Measurements from ENCODE around the gene PAX8. TPM values are rescaled to one million over a fixed set of nuclear protein-coding genes. Genes with fewer than 3 reads are reported as not detected.

Gene PAX8
- total and polyA plus RNA-seq, 10 of the 15 experiments (the other 5 are each of a cell fraction or from before 2014, with no cell fraction given), result 0.16 to 2.5 (median 0.97) TPM

DNA sequence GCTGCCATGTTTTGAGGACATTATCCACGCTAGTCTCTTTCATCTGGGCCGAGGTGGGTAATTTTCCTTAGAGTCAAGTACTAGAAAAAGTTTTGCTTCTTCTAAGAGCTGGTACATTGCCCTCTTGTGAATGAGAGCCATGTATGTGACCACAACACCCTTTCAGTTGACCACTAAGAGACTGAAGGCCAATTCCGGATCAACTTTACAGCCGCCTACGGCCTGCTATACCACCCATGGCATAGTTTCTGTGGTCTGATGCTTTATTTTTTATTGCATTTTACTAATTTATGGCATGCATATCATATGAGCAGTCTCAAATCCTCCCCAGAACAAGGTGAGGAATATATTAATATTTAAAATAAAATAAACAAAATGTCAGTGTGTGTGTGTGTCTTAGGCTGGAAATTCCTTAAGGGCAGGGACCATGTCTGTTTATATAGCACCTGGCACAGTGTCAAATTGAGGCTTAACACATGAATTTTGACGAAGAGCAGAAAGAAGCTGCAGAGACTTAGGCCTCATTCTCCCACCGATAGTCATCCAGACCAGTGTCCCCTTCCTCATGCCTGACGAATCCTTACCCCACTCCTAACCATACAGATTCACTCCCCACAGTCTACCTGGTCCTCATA, 69.6 kb downstream of the PAX8 start (continued):
- TF ChIP-seq, protein P1, sequence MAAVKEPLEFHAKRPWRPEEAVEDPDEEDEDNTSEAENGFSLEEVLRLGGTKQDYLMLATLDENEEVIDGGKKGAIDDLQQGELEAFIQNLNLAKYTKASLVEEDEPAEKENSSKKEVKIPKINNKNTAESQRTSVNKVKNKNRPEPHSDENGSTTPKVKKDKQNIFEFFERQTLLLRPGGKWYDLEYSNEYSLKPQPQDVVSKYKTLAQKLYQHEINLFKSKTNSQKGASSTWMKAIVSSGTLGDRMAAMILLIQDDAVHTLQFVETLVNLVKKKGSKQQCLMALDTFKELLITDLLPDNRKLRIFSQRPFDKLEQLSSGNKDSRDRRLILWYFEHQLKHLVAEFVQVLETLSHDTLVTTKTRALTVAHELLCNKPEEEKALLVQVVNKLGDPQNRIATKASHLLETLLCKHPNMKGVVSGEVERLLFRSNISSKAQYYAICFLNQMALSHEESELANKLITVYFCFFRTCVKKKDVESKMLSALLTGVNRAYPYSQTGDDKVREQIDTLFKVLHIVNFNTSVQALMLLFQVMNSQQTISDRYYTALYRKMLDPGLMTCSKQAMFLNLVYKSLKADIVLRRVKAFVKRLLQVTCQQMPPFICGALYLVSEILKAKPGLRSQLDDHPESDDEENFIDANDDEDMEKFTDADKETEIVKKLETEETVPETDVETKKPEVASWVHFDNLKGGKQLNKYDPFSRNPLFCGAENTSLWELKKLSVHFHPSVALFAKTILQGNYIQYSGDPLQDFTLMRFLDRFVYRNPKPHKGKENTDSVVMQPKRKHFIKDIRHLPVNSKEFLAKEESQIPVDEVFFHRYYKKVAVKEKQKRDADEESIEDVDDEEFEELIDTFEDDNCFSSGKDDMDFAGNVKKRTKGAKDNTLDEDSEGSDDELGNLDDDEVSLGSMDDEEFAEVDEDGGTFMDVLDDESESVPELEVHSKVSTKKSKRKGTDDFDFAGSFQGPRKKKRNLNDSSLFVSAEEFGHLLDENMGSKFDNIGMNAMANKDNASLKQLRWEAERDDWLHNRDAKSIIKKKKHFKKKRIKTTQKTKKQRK (IDR thresholded peaks at IDR 0.05; ENCODE audit: low read depth, low read length), result no peak
- TF ChIP-seq IKZF1 (conservative IDR thresholded peaks at IDR 0.05) (no peak), PAX5 (IDR thresholded peaks at IDR 0.05; ENCODE audit: borderline replicate concordance, low read depth, low read length) (no peak), KDM1A (IDR thresholded peaks at IDR 0.05; ENCODE audit: borderline replicate concordance) (no peak), NR2F1 (conservative IDR thresholded peaks at IDR 0.05) (no peak), ZNF274 (IDR thresholded peaks at IDR 0.05; ENCODE audit: insufficient read depth, insufficient read length) (no peak), ATF7 (IDR thresholded peaks at IDR 0.05; ENCODE audit: low read depth) (no peak), CHD2 (IDR thresholded peaks at IDR 0.05; ENCODE audit: borderline replicate concordance, low read depth, low read length) (no peak), TCF7 (IDR thresholded peaks at IDR 0.05; ENCODE audit: borderline replicate concordance) (no peak)

DNA sequence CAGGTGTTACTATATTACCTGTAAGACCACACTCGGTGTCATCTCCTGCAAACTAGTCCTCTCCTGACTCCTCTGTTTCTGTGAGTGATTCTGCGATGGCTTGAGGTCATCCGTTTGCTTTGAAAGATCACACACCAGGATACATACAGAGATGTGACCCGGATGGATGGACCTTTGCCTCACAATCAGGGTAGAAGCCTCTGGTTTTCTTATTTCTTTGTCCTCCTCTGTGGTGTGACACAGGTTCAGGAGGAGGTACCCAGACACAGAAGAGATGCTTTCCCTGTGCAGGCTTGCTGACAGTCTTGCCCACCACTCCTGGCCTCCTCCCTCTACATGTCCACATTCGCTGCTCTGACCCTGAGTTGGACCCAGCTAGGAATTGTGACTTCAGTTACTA, 70.3 kb downstream of the PAX8 start:
- POLR2A ChIA-PET, result no interaction called here
- in situ Hi-C loops (cut with MboI) (no loop called here), intact Hi-C loops (cut with micrococcal nuclease; ENCODE audit: unreplicated experiment) (no loop called here)
- no peak for TF ChIP-seq HDAC6 (IDR thresholded peaks at IDR 0.05; ENCODE audit: unreplicated experiment)
- TF ChIP-seq ZNF274 (IDR thresholded peaks at IDR 0.05; ENCODE audit: insufficient read depth, insufficient read length), result no peak
- TF ChIP-seq SIN3A (IDR thresholded peaks at IDR 0.05; ENCODE audit: low read depth, low read length), result no peak
- no peak for TF ChIP-seq HDGF (IDR thresholded peaks at IDR 0.05)
- no peak for TF ChIP-seq NFXL1 (IDR thresholded peaks at IDR 0.05; ENCODE audit: borderline replicate concordance)
- TF ChIP-seq BCL3 (IDR thresholded peaks at IDR 0.05; ENCODE audit: borderline replicate concordance, insufficient read depth, low read depth, low read length, poor library complexity, severe bottlenecking), result no peak
- TF ChIP-seq KAT2A (conservative IDR thresholded peaks at IDR 0.05; ENCODE audit: control insufficient read depth, low read depth, low read length), result no peak
- no peak for TF ChIP-seq IRF4 (IDR thresholded peaks at IDR 0.05; ENCODE audit: low read depth, low read length)
- no peak for TF ChIP-seq NKRF (conservative IDR thresholded peaks at IDR 0.05)
- TF ChIP-seq IKZF2 (IDR thresholded peaks at IDR 0.05), result no peak

More for the DNA sequence above, 70.3 kb downstream of the PAX8 start:
- no peak overlapping the region for H3K4me3 ChIP-seq
- no peak for FAIRE-seq
- no peak overlapping the region for H3K27ac ChIP-seq (ENCODE audit: control insufficient read depth, insufficient read depth)
- H3K4me1 ChIP-seq (ENCODE audit: control insufficient read depth, insufficient read depth, low read length), result no peaks in the 10 kb centered on the region
- no peaks in the 10 kb centered on the region; a peak in 1 of 4 replicates for H3K27me3 ChIP-seq (replicated peaks in 1 of 2; ENCODE audit: control insufficient read depth in 2 of 2, insufficient read depth in 2 of 2, low read length in 1 of 2)
- ATAC-seq, result no peak
- ChIA-PET RAD21 (ENCODE audit: unreplicated experiment) (no interaction called here), SMC1A (ENCODE audit: uncharacterized antibody, unreplicated experiment) (no interaction called here), CTCF (no interaction called here)
- H3K79me2 ChIP-seq (ENCODE audit: control insufficient read depth, insufficient read depth, low read length), result no peaks in the 10 kb centered on the region
- 57% methylated on average over 5 of the region's 5 CpGs for WGBS (ENCODE audit: insufficient coverage, insufficient replicate concordance, low lambda C conversion rate, missing lambda C conversion rate)
- no peak for DNase-seq (ENCODE audit: low read depth, low spot score)
- H3K9ac ChIP-seq (ENCODE audit: control insufficient read depth, insufficient read depth, low read length), result no peak overlapping the region
- H3K36me3 ChIP-seq (ENCODE audit: control insufficient read depth in 2 of 2, insufficient read depth in 2 of 2, low read length in 1 of 2), result no peaks in the 10 kb centered on the region
- no peak overlapping the region for H3K4me2 ChIP-seq (ENCODE audit: control insufficient read depth, insufficient read depth)
- no peak overlapping the region for H2AFZ ChIP-seq (ENCODE audit: control insufficient read depth, low read depth, low read length)
- no peaks in the 10 kb centered on the region for H3K9me3 ChIP-seq (replicated peaks; ENCODE audit: control insufficient read depth, insufficient read depth, low read length)
- no TSS peak for BruUV-seq (replicated peaks)
- no peaks in the 10 kb centered on the region for H4K20me1 ChIP-seq (ENCODE audit: control insufficient read depth, insufficient read depth)

Data from GM12878 (cell line).